Esophagus muscularis mucosa (tissue), 4 donors: ENCODE measurements around the gene RBM41.

Source experiments
- CTCF ChIP-seq, 3 experiments: fragments of 200-600 bp in 2 of 3; fragments of 450-650 bp in 1 of 3; sonication (generic) in 2 of 3; IDR thresholded peaks; one replicate each; pipeline ENCODE4 v1.5.1; 2017 to 2019; ENCODE audit warnings: antibody characterized with exemption in 3 of 3, mild to moderate bottlenecking in 2 of 3, moderate library complexity in 1 of 3
- EP300 ChIP-seq: sonication (generic); formaldehyde crosslinking; IDR thresholded peaks from one replicate; pipeline ENCODE4 v1.6.1; 2017; ENCODE audit warnings: antibody characterized with exemption
- POLR2A ChIP-seq: fragments of 450-650 bp; IDR thresholded peaks from one replicate; pipeline ENCODE4 v1.6.1; 2017; ENCODE audit warnings: antibody characterized with exemption, moderate library complexity, mild to moderate bottlenecking, low read depth

DNA sequence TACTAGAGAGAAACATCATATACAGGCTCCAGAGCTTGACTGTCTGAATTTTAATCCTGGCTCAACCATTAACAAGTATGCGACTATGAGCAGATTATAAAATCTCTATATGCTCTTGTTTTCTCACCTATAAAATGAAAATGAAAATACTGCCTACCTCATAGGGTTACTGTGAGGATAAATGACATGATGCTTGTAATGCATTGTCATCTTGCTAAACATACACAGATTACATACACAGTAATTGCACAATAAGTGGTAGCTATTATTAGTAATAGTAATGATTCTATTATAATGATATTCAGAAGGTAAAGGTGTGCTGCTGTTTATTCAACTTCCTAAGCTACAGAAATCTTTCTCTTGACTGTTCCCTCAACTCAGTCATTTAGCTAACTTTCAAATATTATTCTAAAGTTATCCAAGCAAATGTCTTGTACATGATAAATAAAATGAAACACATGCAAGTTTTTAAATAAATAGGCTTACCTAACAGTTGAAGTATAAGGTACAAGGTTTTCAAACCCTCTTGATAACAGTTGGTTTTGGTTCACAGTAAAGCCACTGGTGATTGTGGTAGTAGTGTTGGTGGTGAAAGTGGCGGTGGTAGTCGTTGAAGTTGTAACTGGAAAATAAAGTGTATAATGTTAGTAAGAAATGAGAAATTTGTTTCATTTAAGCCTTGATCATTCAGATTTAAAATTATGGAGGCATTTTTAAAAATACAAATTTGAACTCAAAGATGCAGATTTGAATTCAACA, 48.7 kb upstream of the RBM41 start:
- TF ChIP-seq POLR2A (no peak), CTCF (IDR thresholded peaks at IDR 0.05) (no peak), EP300 (no peak)
